Ramos (cell line): ENCODE results near the gene ZSWIM5.
"Not testable (repeated sequence)": the region's sequence is repeated elsewhere in the genome, so short reads cannot be mapped to it uniquely, and the experiment has no call there.

Source experiments
- in situ Hi-C: fragments of 300-500 bp; cut with MboI; formaldehyde crosslinking; loops from one replicate; pipeline ENCODE4 v1.14.3; 2022; ENCODE audit warnings: low sequenced_read_pairs; ENCODE audit not compliant: unreplicated experiment

Gene ZSWIM5

GRCh38 chr1:45148209-45148825 lies 58.1 kb downstream of the ZSWIM5 start:
- in situ Hi-C loops: no loop called here

- in situ Hi-C loops: no loop called here
Measured at GRCh38 chr1:45146833-45147232, 59.6 kb downstream of the ZSWIM5 start.

- in situ Hi-C loops: no loop called here
Measured at GRCh38 chr1:45141247-45142003, 65.0 kb downstream of the ZSWIM5 start.

- in situ Hi-C loops: no loop called here
Measured at GRCh38 chr1:45136984-45137383, 69.4 kb downstream of the ZSWIM5 start.

GRCh38 chr1:45135316-45135715 lies 71.1 kb downstream of the ZSWIM5 start:
- in situ Hi-C loops: no loop called here

- in situ Hi-C loops: no loop called here
Measured at GRCh38 chr1:45134461-45134873, 71.9 kb downstream of the ZSWIM5 start.

GRCh38 chr1:45132719-45133118 lies 73.7 kb downstream of the ZSWIM5 start:
- in situ Hi-C loops: not testable (repeated sequence)

- in situ Hi-C loops: no loop called here
Measured at GRCh38 chr1:45123358-45123757, 83.0 kb downstream of the ZSWIM5 start.

GRCh38 chr1:45122724-45123123 lies 83.7 kb downstream of the ZSWIM5 start:
- in situ Hi-C loops: no loop called here

GRCh38 chr1:45117766-45118165 lies 88.6 kb downstream of the ZSWIM5 start:
- in situ Hi-C loops: no loop called here

GRCh38 chr1:45116820-45117219 lies 89.6 kb downstream of the ZSWIM5 start:
- in situ Hi-C loops: no loop called here

- in situ Hi-C loops: no loop called here
Measured at GRCh38 chr1:45116340-45116739, 90.1 kb downstream of the ZSWIM5 start.

GRCh38 chr1:45115198-45115597 lies 91.2 kb downstream of the ZSWIM5 start:
- in situ Hi-C loops: not testable (repeated sequence)

GRCh38 chr1:45112661-45113060 lies 93.7 kb downstream of the ZSWIM5 start:
- in situ Hi-C loops: no loop called here

GRCh38 chr1:45111239-45111638 lies 95.2 kb downstream of the ZSWIM5 start:
- in situ Hi-C loops: no loop called here

- in situ Hi-C loops: no loop called here
Measured at GRCh38 chr1:45107782-45108181, 98.6 kb downstream of the ZSWIM5 start.

- in situ Hi-C loops: not testable (repeated sequence)
Measured at GRCh38 chr1:45106864-45107263, 99.5 kb downstream of the ZSWIM5 start.

- in situ Hi-C loops: not testable (repeated sequence)
Measured at GRCh38 chr1:45106156-45106545, 100.3 kb downstream of the ZSWIM5 start.

GRCh38 chr1:45105486-45106155 lies 100.8 kb downstream of the ZSWIM5 start:
- in situ Hi-C loops: not testable (repeated sequence)

- in situ Hi-C loops: no loop called here
Measured at GRCh38 chr1:45103534-45103933, 102.9 kb downstream of the ZSWIM5 start.

GRCh38 chr1:45101947-45102346 lies 104.5 kb downstream of the ZSWIM5 start:
- in situ Hi-C loops: no loop called here
